Measurements from ENCODE around the gene SLC25A18. TPM values are rescaled to one million over a fixed set of nuclear protein-coding genes. Genes with fewer than 3 reads are reported as not detected.

SLC25A18 gene
- total RNA-seq, 2 donors from 2014 or later, result not detected

- no peak for TF ChIP-seq CTCF (IDR thresholded peaks at IDR 0.05)
- Histone ChIP-seq H3K36me3 (peaks cover 16% of the 10 kb centered on the region), H3K4me3 (no peak overlapping the region), H3K27me3 (no peaks in the 10 kb centered on the region), H3K4me1 (no peaks in the 10 kb centered on the region), H3K9ac (ENCODE audit: low read depth in 2 of 2, low read length in 2 of 2) (no peak overlapping the region), H3K9me3 (no peaks in the 10 kb centered on the region), H3K27ac (no peak overlapping the region)
- intact Hi-C loops (cut with DNase I), result no loop called here
- DNase-seq, result no peak
Observed at GRCh38 chr22:17592201-17592600, 28.9 kb downstream of the SLC25A18 start.

GRCh38 chr22:17596226-17596625 lies 32.9 kb downstream of the SLC25A18 start:
- H3K9ac ChIP-seq (ENCODE audit: low read depth in 2 of 2, low read length in 2 of 2), result no peak overlapping the region
- intact Hi-C loops (cut with DNase I), result no loop called here
- DNase-seq, result no peak
- TF ChIP-seq CTCF (IDR thresholded peaks at IDR 0.05), result no peak
- H3K27me3 ChIP-seq, result no peaks in the 10 kb centered on the region
- no peaks in the 10 kb centered on the region for H3K9me3 ChIP-seq
- peaks cover 22% of the 10 kb centered on the region for H3K36me3 ChIP-seq
- no peaks in the 10 kb centered on the region for H3K4me1 ChIP-seq
- no peak overlapping the region for H3K4me3 ChIP-seq
- no peak overlapping the region for H3K27ac ChIP-seq

DNA sequence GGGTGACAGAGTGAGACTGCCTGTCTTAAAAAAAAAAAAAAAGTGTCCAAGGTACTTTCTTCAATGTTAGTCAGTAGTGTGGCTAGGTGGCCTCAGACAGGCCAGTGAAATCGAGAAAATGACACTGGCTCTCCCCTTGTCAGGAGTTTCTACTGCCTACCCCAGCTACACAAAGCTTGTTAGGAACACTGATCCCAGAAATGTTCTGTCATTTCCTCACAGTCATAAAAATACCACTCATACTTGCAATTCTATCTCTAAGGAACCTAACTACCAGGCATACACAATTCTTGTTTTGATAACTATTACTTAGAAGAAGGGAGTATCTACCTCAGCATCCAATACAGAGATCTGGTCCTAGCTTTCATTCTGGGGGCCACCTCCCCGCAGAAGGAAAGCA lies 33.9 kb downstream of the SLC25A18 start:
- DNase-seq, result no peak
- H3K4me1 ChIP-seq, result no peaks in the 10 kb centered on the region
- H3K27me3 ChIP-seq, result no peaks in the 10 kb centered on the region
- H3K9ac ChIP-seq (ENCODE audit: low read depth in 2 of 2, low read length in 2 of 2), result no peak overlapping the region
- H3K9me3 ChIP-seq, result no peaks in the 10 kb centered on the region
- no peak for TF ChIP-seq CTCF (IDR thresholded peaks at IDR 0.05)
- peaks cover 22% of the 10 kb centered on the region for H3K36me3 ChIP-seq
- intact Hi-C loops (cut with DNase I), result no loop called here
- H3K27ac ChIP-seq, result no peak overlapping the region
- H3K4me3 ChIP-seq, result no peak overlapping the region

GRCh38 chr22:17598318-17598717 lies 35.0 kb downstream of the SLC25A18 start:
- Histone ChIP-seq H3K9ac (ENCODE audit: low read depth in 2 of 2, low read length in 2 of 2) (peak overlapping the region in 1 of 2 donors; percentile 18), H3K36me3 (peaks cover 16% of the 10 kb centered on the region), H3K4me3 (no peak overlapping the region), H3K27me3 (no peaks in the 10 kb centered on the region), H3K9me3 (no peaks in the 10 kb centered on the region), H3K27ac (no peak overlapping the region), H3K4me1 (no peaks in the 10 kb centered on the region)
- no peak for DNase-seq
- no peak for TF ChIP-seq CTCF (IDR thresholded peaks at IDR 0.05)
- intact Hi-C loops (cut with DNase I), result no loop called here

- H3K4me1 ChIP-seq, result no peaks in the 10 kb centered on the region
- no peak overlapping the region for H3K27ac ChIP-seq
- no peak overlapping the region for H3K9ac ChIP-seq (ENCODE audit: low read depth in 2 of 2, low read length in 2 of 2)
- no peak for DNase-seq
- intact Hi-C loops (cut with DNase I), result no loop called here
- H3K36me3 ChIP-seq, result peaks cover 6% of the 10 kb centered on the region
- H3K9me3 ChIP-seq, result no peaks in the 10 kb centered on the region
- no peaks in the 10 kb centered on the region for H3K27me3 ChIP-seq
- no peak overlapping the region for H3K4me3 ChIP-seq
- no peak for TF ChIP-seq CTCF (IDR thresholded peaks at IDR 0.05)
Observed at GRCh38 chr22:17601031-17601430, 37.7 kb downstream of the SLC25A18 start.

DNA sequence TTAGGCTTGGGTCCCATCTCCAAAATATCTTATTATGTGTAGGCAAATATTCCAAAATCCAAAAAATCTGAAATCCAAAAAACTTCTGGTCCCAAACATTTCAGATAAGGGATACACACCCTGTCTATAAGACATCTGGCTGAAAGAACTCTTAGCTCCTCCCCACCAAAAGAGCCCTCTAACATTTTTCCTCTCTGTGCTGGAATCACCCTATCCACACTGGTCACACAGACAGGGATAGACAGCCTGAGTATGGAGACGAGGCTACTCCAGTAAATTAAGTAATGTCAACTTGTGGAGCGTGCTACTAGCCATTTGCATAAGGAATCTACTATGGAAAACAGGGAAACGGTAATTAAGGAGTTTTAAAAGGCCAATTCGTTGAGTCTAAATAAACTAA lies 40.4 kb downstream of the SLC25A18 start:
- TF ChIP-seq CTCF (IDR thresholded peaks at IDR 0.05), result no peak
- no peaks in the 10 kb centered on the region for H3K36me3 ChIP-seq

More for the DNA sequence above, 40.4 kb downstream of the SLC25A18 start:
- no peak overlapping the region for H3K27ac ChIP-seq
- H3K27me3 ChIP-seq, result no peaks in the 10 kb centered on the region
- intact Hi-C loops (cut with DNase I), result no loop called here
- no peak overlapping the region for H3K4me3 ChIP-seq
- H3K4me1 ChIP-seq, result no peaks in the 10 kb centered on the region
- H3K9ac ChIP-seq (ENCODE audit: low read depth in 2 of 2, low read length in 2 of 2), result no peak overlapping the region
- DNase-seq, result no peak
- H3K9me3 ChIP-seq, result no peaks in the 10 kb centered on the region

Measured in colonic mucosa (tissue), 4 donors.